ENCODE data around the gene MAN1B1. TPM values are rescaled to one million over a fixed set of nuclear protein-coding genes. Genes with fewer than 3 reads are reported as not detected.
"Not testable (repeated sequence)": the region's sequence is repeated elsewhere in the genome, so short reads cannot be mapped to it uniquely, and the experiment has no call there.

MAN1B1 gene
- polyA plus RNA-seq, 1 donor (not counting 4 experiments of a cell fraction or from before 2014, with no cell fraction given): 34.3 TPM

- H4K20me1 ChIP-seq (ENCODE audit: control insufficient read depth, extremely low read depth, insufficient read depth, low read length): no peaks in the 10 kb centered on the region
- DNase-seq (ENCODE audit: low read depth, low spot score) (no peak), FAIRE-seq (no peak)
- no peaks in the 10 kb centered on the region for H3K9me3 ChIP-seq (ENCODE audit: control insufficient read depth, low read depth, low read length)
- no peaks in the 10 kb centered on the region for H3K9me1 ChIP-seq (ENCODE audit: control insufficient read depth, extremely low read depth, insufficient read depth, low read length)
- peaks cover 7% of the 10 kb centered on the region for H3K27me3 ChIP-seq (ENCODE audit: control insufficient read depth, extremely low read depth, insufficient read depth, low read length)
- H3K4me1 ChIP-seq (ENCODE audit: control insufficient read depth, extremely low read depth, insufficient read depth, low read length): no peaks in the 10 kb centered on the region
- H3K79me2 ChIP-seq (ENCODE audit: control insufficient read depth, insufficient read depth, low read length): no peaks in the 10 kb centered on the region
- no peak overlapping the region for H3K4me2 ChIP-seq (ENCODE audit: control insufficient read depth, extremely low read depth, insufficient read depth, low read depth, low read length)
- H3K4me3 ChIP-seq (ENCODE audit: control insufficient read depth in 2 of 3, extremely low read depth in 1 of 3, insufficient read depth in 2 of 3, low read depth in 1 of 3, low read length in 3 of 3): no peak overlapping the region
- no peak overlapping the region for H2AFZ ChIP-seq (ENCODE audit: control insufficient read depth, low read length)
- dilution Hi-C loops (cut with MboI; ENCODE audit: extremely low pct_ligation_motif_present, low sequenced_read_pairs): no loop called here
- TF ChIP-seq EZH2 (IDR thresholded peaks at IDR 0.05; ENCODE audit: low read length) (no peak), CTCF (optimal IDR thresholded peaks at IDR 0.05 in 1 of 3, IDR thresholded peaks at IDR 0.05 in 1 of 3, conservative IDR thresholded peaks at IDR 0.05 in 1 of 3; ENCODE audit: extremely low read depth in 1 of 3, insufficient read depth in 2 of 3, low read length in 3 of 3) (no peak)
- no peak overlapping the region for H3K27ac ChIP-seq (ENCODE audit: control insufficient read depth, insufficient read depth, low read length)
- no peak overlapping the region for H3K9ac ChIP-seq (ENCODE audit: control insufficient read depth, extremely low read depth, insufficient read depth, low read length)
- no peaks in the 10 kb centered on the region for H3K36me3 ChIP-seq (ENCODE audit: control insufficient read depth in 2 of 2, extremely low read depth in 1 of 2, insufficient read depth in 2 of 2, low read length in 2 of 2)
These were observed 30.5 kb downstream of the MAN1B1 start for GRCh38 chr9:137117269-137117731.

- H4K20me1 ChIP-seq (ENCODE audit: control insufficient read depth, extremely low read depth, insufficient read depth, low read length); H3K9ac ChIP-seq (ENCODE audit: control insufficient read depth, extremely low read depth, insufficient read depth, low read length); H3K4me1 ChIP-seq (ENCODE audit: control insufficient read depth, extremely low read depth, insufficient read depth, low read length); H3K4me2 ChIP-seq (ENCODE audit: control insufficient read depth, extremely low read depth, insufficient read depth, low read depth, low read length); H3K36me3 ChIP-seq (ENCODE audit: control insufficient read depth in 2 of 2, extremely low read depth in 1 of 2, insufficient read depth in 2 of 2, low read length in 2 of 2); H3K27me3 ChIP-seq (ENCODE audit: control insufficient read depth, extremely low read depth, insufficient read depth, low read length); H3K9me1 ChIP-seq (ENCODE audit: control insufficient read depth, extremely low read depth, insufficient read depth, low read length); H3K79me2 ChIP-seq (ENCODE audit: control insufficient read depth, insufficient read depth, low read length); FAIRE-seq; H2AFZ ChIP-seq (ENCODE audit: control insufficient read depth, low read length); DNase-seq (ENCODE audit: low read depth, low spot score); H3K4me3 ChIP-seq (ENCODE audit: control insufficient read depth in 2 of 3, extremely low read depth in 1 of 3, insufficient read depth in 2 of 3, low read depth in 1 of 3, low read length in 3 of 3); dilution Hi-C loops (cut with MboI; ENCODE audit: extremely low pct_ligation_motif_present, low sequenced_read_pairs); H3K9me3 ChIP-seq (ENCODE audit: control insufficient read depth, low read depth, low read length); H3K27ac ChIP-seq (ENCODE audit: control insufficient read depth, insufficient read depth, low read length): not testable (repeated sequence)
These were observed 31.4 kb downstream of the MAN1B1 start for GRCh38 chr9:137118092-137118603.

GRCh38 chr9:137121927-137122795 is 35.4 kb downstream of the MAN1B1 start:
- dilution Hi-C loops (cut with MboI; ENCODE audit: extremely low pct_ligation_motif_present, low sequenced_read_pairs); H3K79me2 ChIP-seq (ENCODE audit: control insufficient read depth, insufficient read depth, low read length); H4K20me1 ChIP-seq (ENCODE audit: control insufficient read depth, extremely low read depth, insufficient read depth, low read length); H2AFZ ChIP-seq (ENCODE audit: control insufficient read depth, low read length); DNase-seq (ENCODE audit: low read depth, low spot score); H3K9me1 ChIP-seq (ENCODE audit: control insufficient read depth, extremely low read depth, insufficient read depth, low read length); H3K4me1 ChIP-seq (ENCODE audit: control insufficient read depth, extremely low read depth, insufficient read depth, low read length); H3K9me3 ChIP-seq (ENCODE audit: control insufficient read depth, low read depth, low read length); FAIRE-seq; H3K4me2 ChIP-seq (ENCODE audit: control insufficient read depth, extremely low read depth, insufficient read depth, low read depth, low read length); H3K4me3 ChIP-seq (ENCODE audit: control insufficient read depth in 2 of 3, extremely low read depth in 1 of 3, insufficient read depth in 2 of 3, low read depth in 1 of 3, low read length in 3 of 3); H3K9ac ChIP-seq (ENCODE audit: control insufficient read depth, extremely low read depth, insufficient read depth, low read length); H3K27ac ChIP-seq (ENCODE audit: control insufficient read depth, insufficient read depth, low read length); H3K27me3 ChIP-seq (ENCODE audit: control insufficient read depth, extremely low read depth, insufficient read depth, low read length); H3K36me3 ChIP-seq (ENCODE audit: control insufficient read depth in 2 of 2, extremely low read depth in 1 of 2, insufficient read depth in 2 of 2, low read length in 2 of 2): not testable (repeated sequence)

- H3K9ac ChIP-seq (ENCODE audit: control insufficient read depth, extremely low read depth, insufficient read depth, low read length); H3K4me1 ChIP-seq (ENCODE audit: control insufficient read depth, extremely low read depth, insufficient read depth, low read length); FAIRE-seq; H3K9me1 ChIP-seq (ENCODE audit: control insufficient read depth, extremely low read depth, insufficient read depth, low read length); H3K4me3 ChIP-seq (ENCODE audit: control insufficient read depth in 2 of 3, extremely low read depth in 1 of 3, insufficient read depth in 2 of 3, low read depth in 1 of 3, low read length in 3 of 3); dilution Hi-C loops (cut with MboI; ENCODE audit: extremely low pct_ligation_motif_present, low sequenced_read_pairs); H2AFZ ChIP-seq (ENCODE audit: control insufficient read depth, low read length); H3K27me3 ChIP-seq (ENCODE audit: control insufficient read depth, extremely low read depth, insufficient read depth, low read length); H3K9me3 ChIP-seq (ENCODE audit: control insufficient read depth, low read depth, low read length); H3K27ac ChIP-seq (ENCODE audit: control insufficient read depth, insufficient read depth, low read length); H3K36me3 ChIP-seq (ENCODE audit: control insufficient read depth in 2 of 2, extremely low read depth in 1 of 2, insufficient read depth in 2 of 2, low read length in 2 of 2); H3K4me2 ChIP-seq (ENCODE audit: control insufficient read depth, extremely low read depth, insufficient read depth, low read depth, low read length); DNase-seq (ENCODE audit: low read depth, low spot score); H4K20me1 ChIP-seq (ENCODE audit: control insufficient read depth, extremely low read depth, insufficient read depth, low read length): not testable (repeated sequence)
- peaks cover 16% of the 10 kb centered on the region for H3K79me2 ChIP-seq (ENCODE audit: control insufficient read depth, insufficient read depth, low read length)
These were observed 36.1 kb downstream of the MAN1B1 start for GRCh38 chr9:137122796-137123467.

Data from keratinocyte (primary cell).